T-helper 1 cell treated with Interleukin-12 subunit alpha and Interleukin-12 subunit beta and Interleukin-4 antibody, amounts not matched to agents 30 ng/mL and 1 ng/mL, for 36 hours (primary cell): ENCODE data around the gene MPV17L2. TPM values are rescaled to one million over a fixed set of nuclear protein-coding genes. Genes with fewer than 3 reads are reported as not detected.

Experiments used
- intact Hi-C: fragments of 100-400 bp; cut with micrococcal nuclease; formaldehyde crosslinking; loops from one replicate; pipeline ENCODE4 v1.15.1; 2024
- total RNA-seq: library from RNA; stranded (reverse); gene quantifications from 2 replicates; pipeline ENCODE4 v1.2.3, GENCODE V29; 2022

The MPV17L2 gene
- total RNA-seq, 1 donor from 2014 or later = 10.3 TPM

DNA sequence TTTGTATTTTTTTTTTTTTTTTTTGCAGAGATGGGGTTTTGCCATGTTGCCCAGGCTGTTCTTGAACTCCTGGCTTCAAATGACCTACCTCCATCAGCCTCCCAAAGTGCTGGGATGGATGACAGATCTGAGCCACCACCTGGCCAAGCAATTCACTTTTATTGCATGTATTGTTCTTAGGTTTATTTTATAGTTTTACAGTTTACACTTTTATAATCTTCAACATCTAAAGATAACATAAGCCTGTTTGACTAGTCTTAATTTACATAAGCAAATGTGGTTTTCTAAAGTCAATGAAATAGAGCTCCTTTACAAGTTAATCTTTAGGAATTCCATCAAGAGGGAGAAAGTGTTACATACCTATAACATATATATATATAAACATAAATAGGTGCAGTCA, 9.5 kb upstream of the MPV17L2 start:
- intact Hi-C loops = no loop called here

GRCh38 chr19:18185538-18185937, 7.5 kb upstream of the MPV17L2 start:
- intact Hi-C loops = no loop called here

- intact Hi-C loops = loop anchor here (5.0 kb wide), 2 partner anchors 197 to 243 kb away; partner anchors contain the start of gene GDF15
These were observed 2.7 kb upstream of the MPV17L2 start for GRCh38 chr19:18190278-18190677.

DNA sequence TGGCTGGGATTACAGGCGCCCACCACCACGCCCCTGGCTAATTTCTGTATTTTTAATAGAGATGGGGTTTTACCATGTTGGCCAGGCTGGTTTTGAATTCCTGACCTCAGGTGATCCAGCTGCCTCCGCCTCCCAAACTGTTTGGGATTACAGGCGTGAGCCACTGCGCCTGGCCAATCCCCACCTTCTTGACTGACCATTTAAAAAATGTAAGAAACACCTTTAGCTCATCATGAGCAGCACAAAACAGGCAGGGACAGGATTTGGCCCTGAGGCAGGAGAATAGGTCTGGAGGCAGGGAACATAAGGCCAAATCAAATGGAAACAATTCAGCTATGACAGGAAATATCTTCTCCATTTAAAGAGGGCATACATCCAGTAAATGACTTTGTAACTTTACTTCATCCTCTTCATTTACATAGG, 1.4 kb upstream of the MPV17L2 start:
- intact Hi-C loops = loop anchor here (1.0 to 5.0 kb wide), 7 partner anchors 17 to 244 kb away; partner anchors contain the start of genes GDF15 and LSM4

DNA sequence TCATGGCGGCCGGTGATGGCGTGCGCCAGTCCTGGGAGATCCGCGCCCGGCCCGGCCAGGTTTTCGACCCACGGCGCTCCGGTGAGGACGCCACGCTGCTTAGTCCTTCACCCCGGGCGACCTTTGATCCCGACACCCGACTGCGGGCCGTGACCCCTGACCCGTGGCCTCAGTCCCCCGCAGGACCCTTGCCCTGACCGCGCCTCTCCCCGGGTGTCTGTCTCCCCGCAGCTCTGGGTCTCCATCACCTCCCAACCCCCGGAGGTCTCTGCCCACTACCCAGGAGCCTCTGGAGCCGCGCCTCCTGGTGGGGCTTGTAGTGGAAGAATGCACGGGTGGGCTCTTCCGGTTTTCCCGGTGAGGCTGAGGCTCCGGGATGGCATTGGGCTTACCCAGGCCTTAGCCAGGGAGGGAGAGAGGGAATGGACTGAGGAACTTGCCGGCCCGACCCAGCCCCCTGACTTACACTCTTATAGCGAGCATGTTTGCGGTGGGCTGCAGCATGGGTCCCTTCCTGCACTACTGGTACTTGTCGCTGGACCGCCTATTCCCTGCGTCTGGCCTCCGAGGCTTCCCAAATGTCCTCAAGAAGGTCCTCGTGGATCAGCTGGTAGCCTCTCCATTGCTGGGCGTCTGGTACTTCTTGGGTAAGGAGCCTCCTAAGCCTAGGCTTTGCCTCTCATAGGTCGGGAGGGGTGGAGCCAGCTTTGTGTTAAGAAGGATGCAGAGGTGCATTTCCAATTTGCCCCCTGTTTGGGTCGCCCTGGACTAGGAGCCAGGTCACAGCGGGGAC, 566 bp downstream of the MPV17L2 start:
- intact Hi-C loops = loop anchor here (1.0 to 5.0 kb wide), 7 partner anchors 11 to 329 kb away; partner anchors contain the start of genes ELL, GDF15 and RAB3A

GRCh38 chr19:18194181-18194530, 1.1 kb downstream of the MPV17L2 start:
- intact Hi-C loops = loop anchor here (5.0 kb wide), 2 partner anchors 193 to 247 kb away; partner anchors contain the start of gene GDF15

DNA sequence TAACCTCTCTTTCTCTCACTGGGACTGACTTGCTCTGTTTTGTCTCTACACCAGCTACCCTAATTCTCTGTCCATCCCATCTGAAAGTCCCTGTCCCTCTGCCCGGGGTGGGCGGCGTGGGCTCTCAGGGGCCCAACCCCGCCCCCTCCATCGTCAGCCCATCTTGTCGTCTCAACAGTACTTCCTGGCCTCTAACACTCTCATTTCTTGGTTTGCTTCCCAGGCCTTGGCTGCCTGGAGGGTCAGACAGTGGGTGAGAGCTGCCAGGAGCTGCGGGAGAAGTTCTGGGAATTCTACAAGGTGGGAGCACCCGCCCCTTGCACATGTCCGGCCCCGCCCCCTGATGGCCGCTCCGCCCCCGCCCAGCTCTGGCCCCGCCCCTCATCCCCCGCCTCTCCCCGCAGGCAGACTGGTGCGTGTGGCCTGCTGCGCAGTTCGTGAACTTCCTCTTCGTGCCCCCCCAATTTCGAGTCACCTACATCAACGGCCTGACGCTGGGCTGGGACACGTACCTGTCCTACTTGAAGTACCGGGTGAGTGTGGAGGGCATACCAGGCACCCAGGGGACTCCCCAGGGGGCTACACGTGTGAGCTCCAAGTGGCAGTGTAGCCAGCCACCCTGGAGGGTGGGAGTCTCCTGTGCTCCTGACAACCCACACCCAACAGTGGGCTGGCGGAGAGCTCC, 1.7 kb downstream of the MPV17L2 start:
- intact Hi-C loops = loop anchor here (5.0 kb wide), 2 partner anchors 193 to 247 kb away; partner anchors contain the start of gene GDF15

DNA sequence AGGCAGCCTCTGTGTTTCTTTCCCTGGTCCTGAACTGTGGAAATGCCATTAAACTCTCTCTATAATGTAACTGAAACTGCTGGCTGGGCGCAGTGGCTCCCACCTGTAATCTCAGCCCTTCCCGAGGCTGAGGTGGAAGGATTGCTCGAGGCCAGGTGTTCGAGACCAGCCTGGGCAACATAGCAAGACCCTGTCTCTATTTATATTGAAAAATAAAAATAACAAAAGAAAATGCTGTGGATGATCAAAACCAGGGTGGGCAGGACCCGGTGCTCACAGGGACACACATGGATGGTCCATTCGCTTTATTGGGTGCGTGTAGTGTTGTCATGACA, 3.5 kb downstream of the MPV17L2 start:
- intact Hi-C loops = no loop called here

DNA sequence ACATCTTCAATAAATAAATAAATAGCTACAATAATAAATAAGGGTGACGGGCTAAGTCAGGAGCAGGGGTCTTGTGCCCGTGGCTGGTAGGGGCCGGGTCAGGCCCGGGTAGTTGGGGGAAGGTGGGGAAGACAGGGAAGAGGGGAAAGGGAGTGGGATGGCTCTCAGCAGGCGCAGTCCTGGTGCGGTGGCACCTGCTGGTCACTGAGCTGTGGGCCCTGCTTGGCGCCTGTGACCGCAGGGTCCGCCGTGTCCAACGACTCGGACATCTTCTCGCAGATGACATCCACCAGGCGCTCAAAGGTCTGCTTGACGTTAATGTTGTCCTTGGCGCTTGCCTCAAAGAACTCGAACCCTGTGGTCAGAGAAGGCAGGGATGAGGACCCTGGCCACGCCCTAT, 4.3 kb downstream of the MPV17L2 start:
- intact Hi-C loops = no loop called here

DNA sequence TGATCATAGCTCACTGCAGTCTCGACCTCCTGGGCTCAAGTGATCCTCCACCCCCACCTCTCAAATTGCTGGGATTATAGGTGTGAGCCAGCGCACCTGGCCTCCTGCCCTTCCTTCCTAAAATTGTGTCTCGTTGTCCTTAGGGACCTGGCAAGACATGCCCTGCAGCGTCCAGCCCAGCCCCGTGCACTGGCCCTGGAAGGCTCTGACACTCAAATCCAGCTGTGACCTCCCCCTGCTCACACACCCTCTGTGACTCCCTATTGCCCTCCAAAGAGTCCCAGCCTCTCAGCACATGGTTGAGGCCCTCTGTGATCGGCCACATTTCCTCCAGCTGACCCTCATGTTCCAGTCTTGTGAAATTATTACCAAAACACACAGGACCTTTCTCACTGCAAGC, 4.9 kb downstream of the MPV17L2 start:
- intact Hi-C loops = no loop called here

- intact Hi-C loops = no loop called here
These were observed 5.4 kb downstream of the MPV17L2 start for GRCh38 chr19:18198374-18198773.

- intact Hi-C loops = no loop called here
These were observed 9.4 kb downstream of the MPV17L2 start for GRCh38 chr19:18202397-18202777.

- intact Hi-C loops = no loop called here
These were observed 9.9 kb downstream of the MPV17L2 start for GRCh38 chr19:18202778-18203407.

DNA sequence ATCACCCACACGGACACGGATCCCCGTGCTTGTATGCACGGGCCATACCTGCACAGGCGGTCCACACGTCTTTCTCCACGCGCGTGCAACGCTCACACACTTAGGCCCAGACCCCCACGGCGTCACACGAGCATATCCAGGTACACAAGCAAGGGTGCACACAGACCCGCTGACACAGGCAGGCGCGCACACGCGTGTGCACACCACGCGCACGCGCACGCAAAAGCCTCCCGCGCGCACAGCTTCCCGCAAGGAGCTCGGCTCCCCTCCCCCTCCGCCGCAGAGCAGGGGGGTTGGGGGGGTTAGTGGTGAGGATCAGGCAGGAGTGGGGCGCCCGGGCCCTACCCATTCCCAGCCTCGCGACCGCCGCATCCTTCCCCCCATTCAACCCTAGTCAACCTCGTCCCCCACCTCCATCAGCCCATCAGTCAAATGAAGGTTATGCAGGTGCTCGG, 10.4 kb downstream of the MPV17L2 start:
- intact Hi-C loops = no loop called here

DNA sequence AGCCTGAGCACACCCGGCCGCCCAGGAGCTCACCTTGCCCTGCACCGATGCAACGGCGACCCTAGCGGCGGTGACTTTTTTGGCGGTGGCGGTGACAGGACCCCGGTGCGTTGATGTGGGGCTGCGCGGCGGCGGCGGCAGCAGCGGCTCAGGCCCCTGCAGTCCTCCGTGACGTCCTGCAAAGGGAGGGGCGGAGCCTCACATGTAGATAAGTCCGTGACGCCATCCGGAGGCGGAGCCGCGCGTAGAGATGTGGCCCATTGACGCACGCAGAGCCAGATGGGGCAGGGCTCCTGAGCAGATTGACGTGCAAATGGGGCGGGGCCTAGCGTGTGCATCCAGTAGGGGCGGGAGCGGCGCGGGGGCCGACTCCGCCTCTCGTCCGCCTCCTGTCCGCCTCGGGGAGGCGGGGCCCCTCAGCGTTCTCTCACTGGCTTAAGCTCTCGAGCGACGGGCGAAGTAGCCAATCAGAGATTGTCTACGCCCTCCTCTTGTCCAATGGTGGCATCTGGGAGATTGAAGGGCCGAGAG, 10.9 kb downstream of the MPV17L2 start, which contains the start of gene RAB3A:
TSS of gene RAB3A (minus strand) at position 180 of the 531 bp plus-strand sequence. CDS start 1,302 bp downstream, outside the sequence.
- intact Hi-C loops = loop anchor here (1.0 to 2.0 kb wide), 13 partner anchors 11 to 432 kb away; partner anchors contain the start of genes ELL, IFI30, LSM4 and MPV17L2

- intact Hi-C loops = loop anchor here (1.0 to 2.0 kb wide), 13 partner anchors 11 to 432 kb away; partner anchors contain the start of genes ELL, IFI30, LSM4 and MPV17L2
These were observed 11.6 kb downstream of the MPV17L2 start for GRCh38 chr19:18204394-18205199.

DNA sequence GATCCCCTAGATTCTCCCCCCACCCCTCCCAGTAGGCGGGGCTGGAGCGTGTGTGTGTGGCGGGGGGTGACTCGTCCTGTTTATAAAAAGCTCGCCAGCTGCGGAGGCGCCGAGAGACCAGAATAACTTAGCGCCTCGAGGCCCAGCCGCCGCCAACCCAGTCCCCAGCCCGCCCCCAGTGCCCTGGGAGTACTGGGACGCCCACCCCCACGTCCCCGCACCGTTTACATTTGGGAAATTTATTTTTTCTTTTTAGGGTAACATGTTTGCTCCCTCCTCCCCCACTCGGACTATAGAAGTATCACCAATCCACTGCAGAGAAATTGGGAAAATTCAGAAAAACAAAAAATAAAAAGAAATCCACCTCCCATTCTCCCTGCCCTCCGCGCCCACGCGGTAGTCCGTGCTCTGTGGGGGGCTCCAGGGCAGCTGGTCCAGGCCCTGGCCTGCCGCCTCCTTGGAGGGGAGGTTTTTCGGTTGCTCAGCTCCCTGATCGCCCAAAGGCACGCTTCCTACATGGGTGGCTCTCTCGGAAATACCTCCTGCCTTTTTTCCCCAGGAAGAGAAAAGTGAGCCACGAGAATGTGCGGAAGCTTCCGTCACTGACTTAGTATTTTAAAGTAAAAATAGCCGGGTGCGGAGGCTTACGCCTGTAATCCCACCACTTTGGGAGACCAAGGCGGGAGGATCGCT, 12.3 kb downstream of the MPV17L2 start:
- intact Hi-C loops = loop anchor here (2.0 kb wide), 2 partner anchors 73 to 213 kb away; partner anchors contain the start of gene SSBP4

DNA sequence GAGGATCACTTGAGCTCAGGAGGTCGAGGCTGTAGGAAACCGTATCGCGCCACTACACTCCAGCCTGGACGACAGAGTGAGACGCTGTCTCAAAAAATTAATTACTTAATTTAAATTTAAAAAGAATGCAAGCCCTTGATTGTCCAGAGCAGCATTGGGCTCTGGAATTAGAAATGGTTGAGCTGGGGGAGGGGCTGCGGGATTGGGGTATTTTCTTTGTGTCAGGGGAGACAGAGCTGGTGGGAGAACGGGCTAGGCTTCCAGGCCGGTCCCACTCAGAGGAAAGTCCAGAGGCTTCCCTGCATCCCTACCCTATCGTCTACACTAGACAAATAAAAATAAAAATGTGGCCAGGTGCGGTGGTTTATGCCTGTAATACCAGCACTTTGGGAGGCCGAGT, 13.0 kb downstream of the MPV17L2 start:
- intact Hi-C loops = no loop called here

DNA sequence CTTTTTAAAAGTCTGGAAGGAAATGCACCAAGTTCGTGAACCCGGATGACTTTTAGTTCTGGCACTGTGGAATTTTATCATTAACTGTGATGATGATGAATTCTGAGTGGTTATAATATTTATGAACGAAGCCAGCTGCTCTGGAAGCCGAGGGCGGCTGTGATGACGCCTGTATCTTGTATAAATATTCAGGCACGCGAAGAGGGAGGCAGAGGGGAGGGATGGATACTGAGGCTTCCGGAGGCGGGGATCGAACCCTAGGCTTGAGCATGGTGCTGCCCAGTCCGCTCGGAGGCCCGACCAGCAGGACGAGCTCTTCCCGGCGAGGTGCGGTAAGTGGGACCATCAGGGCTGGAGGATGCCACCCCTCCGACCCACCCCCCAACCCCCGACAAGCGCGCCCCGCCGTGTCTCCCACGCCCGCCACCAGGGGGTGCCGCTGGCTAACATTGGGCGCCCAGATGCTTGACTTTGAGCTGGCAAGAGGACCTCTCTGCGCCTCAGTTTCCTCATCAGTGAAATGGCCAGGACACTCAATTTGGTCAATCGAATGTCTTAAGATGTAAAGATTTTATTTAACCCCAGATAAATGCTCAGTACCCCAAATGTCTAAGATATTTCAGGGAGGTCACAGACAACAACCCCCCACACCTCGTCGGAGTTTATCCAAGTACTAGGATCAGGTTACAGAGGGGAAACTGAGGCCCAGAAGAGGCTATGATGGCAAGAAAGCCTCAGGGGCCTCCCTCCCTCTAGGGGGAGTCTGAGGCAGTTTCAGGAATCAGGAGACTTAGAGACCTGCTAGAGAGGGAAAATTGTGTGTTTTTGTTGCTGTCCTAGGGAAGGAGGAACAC, 15.3 kb downstream of the MPV17L2 start:
- intact Hi-C loops = loop anchor here (1.0 kb wide), 2 partner anchors 43 to 120 kb away; no protein-coding TSS in a partner anchor
